Measurements from ENCODE around the gene OTOF.

- TF ChIP-seq ELF4 (IDR thresholded peaks at IDR 0.05): no peak
- TF ChIP-seq BHLHE40 (IDR thresholded peaks at IDR 0.05; ENCODE audit: borderline replicate concordance): no peak
- TF ChIP-seq FOXM1 (IDR thresholded peaks at IDR 0.05; ENCODE audit: borderline replicate concordance): no peak
- no peak for TF ChIP-seq FOXK2 (IDR thresholded peaks at IDR 0.05)
- no peak for TF ChIP-seq NFRKB (IDR thresholded peaks at IDR 0.05)
- no peak for TF ChIP-seq SP1 (IDR thresholded peaks at IDR 0.05)
- TF ChIP-seq HDGF (IDR thresholded peaks at IDR 0.05; ENCODE audit: borderline replicate concordance): no peak
- TF ChIP-seq TARDBP (IDR thresholded peaks at IDR 0.05): no peak
- TF ChIP-seq CTBP1 (IDR thresholded peaks at IDR 0.05; ENCODE audit: borderline replicate concordance): no peak
- TF ChIP-seq FOXA1 (IDR thresholded peaks at IDR 0.05): no peak
- no peak for TF ChIP-seq ARNT (IDR thresholded peaks at IDR 0.05)
- no peak for TF ChIP-seq L3MBTL2 (conservative IDR thresholded peaks at IDR 0.05)
These were observed 26.2 kb downstream of the OTOF start for GRCh38 chr2:26451700-26452099.
